ENCODE measurements around the gene FLVCR2.

DNA sequence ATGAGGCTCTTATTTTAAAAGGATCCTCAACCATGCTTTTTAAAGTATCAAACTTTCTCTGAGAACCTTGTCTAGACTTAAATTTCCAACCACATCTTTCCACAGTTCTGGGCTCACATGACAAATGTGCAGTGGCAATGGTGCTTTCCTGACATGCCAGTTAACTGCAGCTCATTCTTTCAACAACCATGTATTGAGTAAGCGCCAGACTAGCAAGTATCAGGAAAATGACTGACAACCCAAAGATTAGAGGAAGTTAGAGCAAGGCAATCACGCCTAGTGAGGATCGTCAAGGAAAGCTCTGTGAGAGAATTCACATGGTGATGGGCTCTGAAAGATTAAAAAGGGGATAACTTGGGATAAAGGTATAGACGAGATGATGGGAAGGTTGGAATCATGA lies 35.8 kb downstream of the FLVCR2 start:
- TF ChIP-seq POLR2A (IDR thresholded peaks at IDR 0.05), result no peak
- TF ChIP-seq, protein P1, sequence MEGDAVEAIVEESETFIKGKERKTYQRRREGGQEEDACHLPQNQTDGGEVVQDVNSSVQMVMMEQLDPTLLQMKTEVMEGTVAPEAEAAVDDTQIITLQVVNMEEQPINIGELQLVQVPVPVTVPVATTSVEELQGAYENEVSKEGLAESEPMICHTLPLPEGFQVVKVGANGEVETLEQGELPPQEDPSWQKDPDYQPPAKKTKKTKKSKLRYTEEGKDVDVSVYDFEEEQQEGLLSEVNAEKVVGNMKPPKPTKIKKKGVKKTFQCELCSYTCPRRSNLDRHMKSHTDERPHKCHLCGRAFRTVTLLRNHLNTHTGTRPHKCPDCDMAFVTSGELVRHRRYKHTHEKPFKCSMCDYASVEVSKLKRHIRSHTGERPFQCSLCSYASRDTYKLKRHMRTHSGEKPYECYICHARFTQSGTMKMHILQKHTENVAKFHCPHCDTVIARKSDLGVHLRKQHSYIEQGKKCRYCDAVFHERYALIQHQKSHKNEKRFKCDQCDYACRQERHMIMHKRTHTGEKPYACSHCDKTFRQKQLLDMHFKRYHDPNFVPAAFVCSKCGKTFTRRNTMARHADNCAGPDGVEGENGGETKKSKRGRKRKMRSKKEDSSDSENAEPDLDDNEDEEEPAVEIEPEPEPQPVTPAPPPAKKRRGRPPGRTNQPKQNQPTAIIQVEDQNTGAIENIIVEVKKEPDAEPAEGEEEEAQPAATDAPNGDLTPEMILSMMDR (IDR thresholded peaks at IDR 0.05), result no peak
